Left lung (tissue), 10 donors: ENCODE data around the gene ZNF581. TPM values are rescaled to one million over a fixed set of nuclear protein-coding genes. Genes with fewer than 3 reads are reported as not detected.

ENCODE experiments used
- ATAC-seq: fragments of 200-7000 bp; cut with Tn5 transposase; one replicate; pipeline ENCODE4 v1.9.1; 2020; ENCODE audit warnings: moderate library complexity
- DNase-seq, 4 donors: peaks; one replicate each; pipeline ENCODE4 v3.0.0-alpha.2; 2013 to 2020
- H3K27ac ChIP-seq, 2 donors: fragments of 200-600 bp; sonication (generic) in 1 of 2; one replicate each; pipeline versions ENCODE4 v1.5.0 to v1.8.0; 2020 to 2021
- H3K27me3 ChIP-seq, 2 donors: fragments of 200-600 bp; sonication (generic) in 1 of 2; one replicate each; pipeline versions ENCODE4 v1.5.0 to v1.8.0; 2020 to 2021
- H3K36me3 ChIP-seq, 2 donors: fragments of 200-600 bp; sonication (generic) in 1 of 2; one replicate each; pipeline versions ENCODE4 v1.5.0 to v1.8.0; 2020 to 2021
- H3K4me1 ChIP-seq, 2 donors: fragments of 200-600 bp; one replicate each; pipeline ENCODE4 v1.8.0; 2021
- H3K4me3 ChIP-seq, 2 donors: fragments of 200-600 bp; sonication (generic) in 1 of 2; one replicate each; pipeline versions ENCODE4 v1.5.0 to v1.8.0; 2020 to 2021; ENCODE audit warnings: mild to moderate bottlenecking in 1 of 2
- H3K9me3 ChIP-seq, 2 donors: fragments of 200-600 bp; sonication (generic) in 1 of 2; one replicate each; pipeline versions ENCODE4 v1.5.0 to v1.8.0; 2020 to 2021
- intact Hi-C, 2 donors: fragments of 100-400 bp; cut with DNase I; formaldehyde crosslinking; loops; one replicate each; pipeline versions ENCODE4 v1.11.2 to v1.14.2; 2022
- polyA plus RNA-seq, 6 donors: library from polyadenylated mRNA; unstranded; fragments of 120-200 nt; gene quantifications; one replicate each; pipeline ENCODE4 v1.2.1, GENCODE V29; 2013; ENCODE audit not compliant: insufficient read length in 6 of 6
- total RNA-seq, 2 donors: library from RNA; stranded (reverse); fragmentation: NEBNext Ultra II Directional; extraction: Animal tissue kit (Norgen Biotek cat#: 25700); gene quantifications; one replicate each; pipeline ENCODE4 v1.2.1, GENCODE V29; 2021
- TF ChIP-seq, protein P1 (sequence below), 2 donors: fragments of 200-600 bp; sonication (generic) in 1 of 2; IDR thresholded peaks; one replicate each; pipeline versions ENCODE4 v1.5.0 to v1.8.0; 2021; ENCODE audit warnings: antibody characterized with exemption in 2 of 2
- donor health status: DM: no; HTN: yes; CAD: no.
- donor health status: DM: no; HTN: no; CAD: no.

Gene ZNF581
- total and polyA plus RNA-seq, 8 donors: 14.5 to 32.3 (median 27.2) TPM

DNA sequence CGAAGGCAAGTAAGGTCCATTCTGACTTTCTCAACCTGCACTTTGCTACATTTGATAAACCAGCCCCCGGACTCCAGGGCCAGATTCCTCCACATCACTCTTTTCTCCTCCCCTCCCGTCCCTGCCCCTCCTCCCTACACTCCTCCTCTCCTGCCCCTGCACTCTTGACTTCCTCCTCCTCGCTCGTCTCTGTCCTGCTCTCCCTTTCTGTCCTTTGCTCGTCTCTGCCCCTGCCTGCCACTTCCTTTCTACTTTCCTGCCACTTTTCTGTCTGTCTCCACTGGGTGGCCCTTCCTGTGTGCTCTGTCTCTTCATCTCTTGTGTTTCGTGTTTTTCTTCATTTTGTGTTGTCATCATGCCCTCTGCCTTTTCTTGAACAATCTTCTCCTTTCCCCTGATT is 18.4 kb downstream of the ZNF581 start:
- Histone ChIP-seq H3K27me3 (no peaks in the 10 kb centered on the region), H3K27ac (no peak overlapping the region), H3K4me1 (peaks cover 25 to 34% of the 10 kb centered on the region in 2 donors), H3K36me3 (peaks cover 4 to 79% of the 10 kb centered on the region in 2 donors), H3K9me3 (no peaks in the 10 kb centered on the region), H3K4me3 (no peak overlapping the region)
- ATAC-seq (no peak), DNase-seq (peak in 1 of 4 donors; percentile 1)
- TF ChIP-seq, protein P1, sequence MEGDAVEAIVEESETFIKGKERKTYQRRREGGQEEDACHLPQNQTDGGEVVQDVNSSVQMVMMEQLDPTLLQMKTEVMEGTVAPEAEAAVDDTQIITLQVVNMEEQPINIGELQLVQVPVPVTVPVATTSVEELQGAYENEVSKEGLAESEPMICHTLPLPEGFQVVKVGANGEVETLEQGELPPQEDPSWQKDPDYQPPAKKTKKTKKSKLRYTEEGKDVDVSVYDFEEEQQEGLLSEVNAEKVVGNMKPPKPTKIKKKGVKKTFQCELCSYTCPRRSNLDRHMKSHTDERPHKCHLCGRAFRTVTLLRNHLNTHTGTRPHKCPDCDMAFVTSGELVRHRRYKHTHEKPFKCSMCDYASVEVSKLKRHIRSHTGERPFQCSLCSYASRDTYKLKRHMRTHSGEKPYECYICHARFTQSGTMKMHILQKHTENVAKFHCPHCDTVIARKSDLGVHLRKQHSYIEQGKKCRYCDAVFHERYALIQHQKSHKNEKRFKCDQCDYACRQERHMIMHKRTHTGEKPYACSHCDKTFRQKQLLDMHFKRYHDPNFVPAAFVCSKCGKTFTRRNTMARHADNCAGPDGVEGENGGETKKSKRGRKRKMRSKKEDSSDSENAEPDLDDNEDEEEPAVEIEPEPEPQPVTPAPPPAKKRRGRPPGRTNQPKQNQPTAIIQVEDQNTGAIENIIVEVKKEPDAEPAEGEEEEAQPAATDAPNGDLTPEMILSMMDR (IDR thresholded peaks at IDR 0.05): no peak
- intact Hi-C loops: no loop called here

DNA sequence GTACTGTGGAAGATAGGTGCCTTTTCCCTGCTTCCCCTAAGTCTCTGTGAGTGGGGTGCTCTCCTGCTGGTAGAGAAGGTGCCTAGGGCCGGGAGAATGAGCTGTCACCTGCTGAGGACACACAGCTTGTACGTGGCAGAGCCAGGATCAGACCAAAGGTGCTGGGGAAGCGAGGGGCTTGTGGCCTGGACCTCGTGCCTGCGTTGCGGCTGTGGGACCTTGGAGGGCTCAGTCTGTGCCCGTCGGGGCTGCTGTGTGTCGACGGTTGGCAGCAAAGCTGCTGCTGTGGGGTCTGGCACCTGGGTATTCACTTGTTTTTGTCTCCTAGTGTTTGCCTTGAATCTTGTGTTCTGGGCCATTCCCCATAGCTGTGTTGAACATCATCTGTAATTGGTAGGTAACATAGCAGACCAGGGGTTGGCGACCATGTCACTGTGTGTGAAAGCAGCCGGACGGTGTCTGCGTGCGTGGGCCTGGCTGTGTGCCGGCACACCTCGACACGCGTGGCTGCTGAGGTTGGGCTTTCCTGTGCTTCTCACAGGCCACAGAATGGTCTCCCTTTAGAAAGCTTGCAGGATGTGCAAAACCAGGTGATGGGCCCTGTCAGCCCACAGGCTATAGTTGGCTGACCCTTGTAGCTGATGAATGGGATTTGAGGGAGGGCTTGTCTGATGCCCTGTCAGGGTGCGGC is 20.5 kb downstream of the ZNF581 start:
- Histone ChIP-seq H3K4me1 (peaks cover 4 to 12% of the 10 kb centered on the region in 2 donors), H3K4me3 (no peak overlapping the region), H3K27me3 (no peaks in the 10 kb centered on the region), H3K27ac (no peak overlapping the region), H3K9me3 (no peaks in the 10 kb centered on the region), H3K36me3 (peaks cover 4 to 98% of the 10 kb centered on the region in 2 donors)
- DNase-seq (peak in 1 of 4 donors; percentile 54), ATAC-seq (no peak)
- intact Hi-C loops: no loop called here
- TF ChIP-seq, protein P1 (IDR thresholded peaks at IDR 0.05): no peak

DNA sequence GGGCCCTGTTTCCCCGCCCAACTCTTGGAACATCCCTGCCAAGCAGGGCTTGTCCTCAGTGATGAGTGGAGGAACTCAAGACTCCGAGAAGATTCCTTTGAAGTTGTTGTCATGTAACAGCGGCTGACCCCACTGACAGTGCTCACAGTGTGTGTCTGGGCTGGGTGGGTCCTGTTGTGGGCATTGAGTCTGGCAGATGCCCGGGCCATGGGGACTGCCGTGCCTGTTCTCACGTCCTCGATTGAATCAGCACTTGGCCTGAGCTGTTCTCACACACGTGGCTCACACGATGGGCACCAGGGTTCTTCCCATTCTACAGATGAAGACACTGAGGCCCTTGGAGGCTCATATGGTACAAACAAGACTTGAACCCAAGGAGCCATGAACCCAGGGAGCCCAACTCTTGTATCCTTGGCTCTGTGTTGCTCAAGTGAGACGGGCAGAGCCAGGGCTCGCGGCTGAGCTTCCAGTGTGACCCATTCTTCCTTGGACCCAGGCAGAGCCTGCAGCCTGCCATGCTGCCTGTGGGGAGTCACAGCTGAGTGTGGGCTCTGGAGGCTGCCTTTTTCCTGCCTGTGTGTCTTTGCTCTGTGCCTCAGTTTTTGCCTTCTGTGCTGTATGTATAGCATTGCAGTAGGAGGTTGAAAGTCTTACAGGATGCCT is 23.0 kb downstream of the ZNF581 start:
- H3K4me3 ChIP-seq: no peak overlapping the region
- TF ChIP-seq, protein P1 (IDR thresholded peaks at IDR 0.05): no peak
- H3K9me3 ChIP-seq: no peaks in the 10 kb centered on the region
- intact Hi-C loops: no loop called here
- no peaks in the 10 kb centered on the region for H3K27me3 ChIP-seq
- no peak overlapping the region for H3K27ac ChIP-seq
- no peak for ATAC-seq
- peaks cover 4 to 100% of the 10 kb centered on the region in 2 donors for H3K36me3 ChIP-seq
- DNase-seq: peak in 1 of 4 donors; percentile 55
- peaks cover 0 to under 1% of the 10 kb centered on the region in 2 donors for H3K4me1 ChIP-seq

DNA sequence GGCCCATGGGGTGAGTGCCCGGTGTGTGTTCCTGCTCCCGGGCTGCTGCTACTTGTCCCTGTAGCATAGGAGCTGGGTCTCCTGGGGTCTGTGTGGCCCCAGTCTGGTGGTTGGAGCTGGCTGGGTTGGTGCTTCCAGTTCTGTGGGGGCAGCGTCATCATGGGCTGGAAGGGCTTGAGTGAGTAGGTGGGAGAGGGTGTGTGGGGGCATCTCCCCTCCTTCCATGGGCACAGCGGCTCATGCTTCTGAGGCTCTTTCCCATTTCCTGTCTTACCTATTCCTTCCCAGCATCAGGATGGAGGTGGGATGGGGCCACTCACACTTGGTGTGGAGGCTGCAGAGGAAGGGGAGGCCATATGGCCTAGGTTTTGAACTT is 23.5 kb downstream of the ZNF581 start:
- intact Hi-C loops: no loop called here

DNA sequence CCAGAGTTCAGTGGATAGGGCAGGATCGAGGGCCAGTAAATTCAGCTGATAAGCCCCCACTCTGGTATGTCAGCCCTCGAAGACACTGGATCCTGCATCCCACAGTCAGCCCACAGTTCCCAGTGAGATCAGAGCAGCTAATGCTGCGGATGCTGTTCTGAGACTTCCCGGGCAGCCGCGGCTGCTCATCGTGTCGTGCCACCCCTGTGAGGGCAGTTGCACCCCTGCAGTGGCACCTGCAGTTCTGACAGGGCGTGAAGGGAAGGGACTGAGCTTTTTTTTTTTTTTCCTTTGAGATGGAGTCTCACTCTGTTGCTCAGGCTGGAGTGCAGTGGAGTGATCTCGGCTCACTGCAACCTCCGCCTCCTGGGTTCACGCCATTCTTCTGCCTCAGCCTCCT is 24.1 kb downstream of the ZNF581 start:
- intact Hi-C loops: no loop called here
- no peak for ATAC-seq
- Histone ChIP-seq H3K9me3 (no peaks in the 10 kb centered on the region), H3K27ac (no peak overlapping the region), H3K36me3 (peaks cover 4 to 100% of the 10 kb centered on the region in 2 donors), H3K4me3 (no peak overlapping the region), H3K27me3 (no peaks in the 10 kb centered on the region), H3K4me1 (peaks cover 0 to 4% of the 10 kb centered on the region in 2 donors)
- TF ChIP-seq, protein P1 (IDR thresholded peaks at IDR 0.05): no peak
- DNase-seq: peak in 1 of 4 donors; percentile 43

More for the DNA sequence above, 23.5 kb downstream of the ZNF581 start:
- ATAC-seq (no peak), DNase-seq (peak in 1 of 4 donors; percentile 35)
- Histone ChIP-seq H3K36me3 (peaks cover 4 to 100% of the 10 kb centered on the region in 2 donors), H3K4me3 (no peak overlapping the region), H3K9me3 (no peaks in the 10 kb centered on the region), H3K4me1 (peaks cover 0 to 4% of the 10 kb centered on the region in 2 donors), H3K27me3 (no peaks in the 10 kb centered on the region), H3K27ac (no peak overlapping the region)
- TF ChIP-seq, protein P1 (IDR thresholded peaks at IDR 0.05): no peak
